ENCODE results near the gene DPH7.

DNA sequence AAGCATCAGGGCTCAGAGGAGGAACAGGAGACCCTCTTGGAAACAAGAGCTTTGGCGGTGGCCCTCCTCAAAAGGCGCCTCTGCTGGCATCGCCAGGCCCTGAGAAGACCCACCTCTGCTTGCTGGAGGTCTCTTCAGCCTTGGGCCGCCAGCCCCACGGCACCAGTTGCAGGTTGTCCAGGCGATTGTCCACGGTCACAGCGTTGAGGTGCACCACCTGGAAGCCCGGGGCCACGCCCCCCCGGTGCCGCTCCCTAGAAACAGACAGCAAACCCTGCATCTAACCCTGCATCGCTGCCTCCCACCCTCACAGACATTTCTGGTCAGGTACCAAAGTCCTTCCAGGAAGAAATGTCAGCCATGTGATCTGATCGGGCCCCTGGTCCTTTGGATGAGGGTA is 8.1 kb upstream of the DPH7 start:
- TF ChIP-seq CTCF (IDR thresholded peaks at IDR 0.05) = no peak
- no peak for TF ChIP-seq POLR2A (IDR thresholded peaks at IDR 0.05)
